ENCODE measurements around the gene CD101.

Gene CD101

GRCh38 chr1:116987256-116987555 is 14.4 kb upstream of the CD101 start:
- peak; percentile 20 for DNase-seq

DNA sequence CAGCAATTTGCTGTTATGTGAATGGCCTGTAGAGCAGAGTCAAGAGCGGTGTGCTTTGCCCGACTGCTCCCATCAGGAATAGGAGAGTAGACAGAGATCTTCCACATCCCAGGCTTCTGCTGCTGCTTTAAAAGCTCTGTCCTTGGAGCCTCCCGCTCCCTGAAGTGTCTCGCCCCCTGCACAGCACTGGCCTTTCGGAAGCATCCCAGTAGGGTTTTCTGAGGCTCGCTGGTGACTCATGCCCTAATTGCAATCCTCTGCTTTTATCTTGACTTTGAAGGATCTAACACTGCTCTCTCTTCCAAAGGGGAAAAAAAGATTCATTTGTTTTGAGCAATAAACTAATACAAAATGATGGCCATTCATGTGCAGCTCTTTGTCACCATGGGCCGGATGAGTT is 13.3 kb upstream of the CD101 start:
- peak; percentile 70 for DNase-seq

DNA sequence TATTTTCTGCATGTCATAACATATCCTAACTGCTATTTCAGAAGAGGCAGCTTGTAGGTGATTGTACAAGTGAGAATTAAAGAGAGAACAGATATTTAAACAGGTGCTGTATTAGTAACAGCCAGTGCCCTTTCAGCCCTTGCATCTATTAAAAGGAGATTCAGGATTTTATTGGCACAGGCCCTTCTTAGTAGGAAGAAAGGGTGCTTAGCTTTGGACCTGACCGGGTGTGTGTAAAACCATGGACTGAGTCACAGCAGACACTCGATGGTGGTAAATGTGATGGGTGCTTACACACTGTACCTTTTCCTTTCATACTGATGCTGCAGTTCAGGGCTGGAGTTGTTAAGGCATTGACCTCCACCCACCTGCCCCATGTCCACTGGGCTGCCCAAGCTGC is 12.7 kb upstream of the CD101 start:
- peak; percentile 98 for DNase-seq

GRCh38 chr1:116989835-116990234 is 11.7 kb upstream of the CD101 start:
- no peak for DNase-seq

GRCh38 chr1:116990612-116991151 is 10.9 kb upstream of the CD101 start:
- DNase-seq = peak; percentile 34

DNA sequence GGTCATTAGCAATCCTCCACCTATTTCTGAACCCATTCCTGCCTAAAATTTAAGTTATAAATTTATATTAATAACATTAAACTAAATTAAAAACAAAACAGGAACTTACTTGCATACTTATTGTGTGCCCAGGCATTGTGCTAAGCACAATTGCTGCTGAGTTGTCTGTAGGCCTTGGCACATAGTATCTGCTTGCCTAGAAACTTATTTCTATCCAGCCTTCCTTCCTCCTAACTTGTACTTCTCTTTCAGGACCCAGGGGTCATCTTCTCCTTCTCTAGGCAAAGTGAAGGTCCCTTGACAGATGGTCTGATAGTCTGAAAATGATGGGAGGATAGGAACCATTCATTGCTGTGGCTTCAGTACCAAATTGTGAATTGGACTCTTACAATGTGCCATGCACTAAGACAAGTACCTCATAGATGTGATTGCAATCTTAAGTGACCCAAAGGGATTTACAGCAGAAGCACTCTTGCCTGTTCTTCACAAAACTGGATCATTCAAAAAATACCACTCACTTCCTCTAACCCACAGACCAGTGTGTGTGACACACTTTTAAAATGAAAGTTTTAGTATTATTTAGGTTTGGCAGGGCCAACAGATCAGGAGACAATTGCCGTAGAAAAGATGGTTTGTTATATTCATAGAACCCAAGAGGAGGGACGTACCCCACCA is 10.3 kb upstream of the CD101 start:
- no peak for DNase-seq

GRCh38 chr1:116991918-116992317 is 9.6 kb upstream of the CD101 start:
- no peak for DNase-seq

GRCh38 chr1:116993286-116993685 is 8.3 kb upstream of the CD101 start:
- no peak for DNase-seq

- no peak for DNase-seq
Measured at GRCh38 chr1:116994411-116994810, 7.1 kb upstream of the CD101 start.

GRCh38 chr1:116997066-116997465 is 4.5 kb upstream of the CD101 start:
- no peak for DNase-seq

DNA sequence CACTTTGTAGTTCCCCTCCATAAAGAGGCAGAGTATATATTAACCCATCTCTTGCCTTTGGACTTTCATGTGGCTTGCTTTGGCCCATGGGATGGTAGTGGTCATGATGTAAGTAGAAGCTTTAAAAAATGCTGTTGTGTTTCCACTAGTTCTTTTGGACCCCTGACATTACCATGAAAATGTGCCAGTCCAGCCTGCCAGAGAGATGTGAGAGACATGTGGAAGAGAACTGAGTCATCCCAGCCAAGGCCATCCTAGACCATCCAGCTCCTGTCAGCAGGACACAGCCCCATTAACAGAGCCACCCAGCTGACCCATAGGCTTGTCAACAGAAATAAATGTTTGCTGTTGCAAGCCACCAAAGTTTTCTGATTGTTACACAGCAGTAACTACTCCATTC is 3.9 kb upstream of the CD101 start:
- DNase-seq = no peak

DNA sequence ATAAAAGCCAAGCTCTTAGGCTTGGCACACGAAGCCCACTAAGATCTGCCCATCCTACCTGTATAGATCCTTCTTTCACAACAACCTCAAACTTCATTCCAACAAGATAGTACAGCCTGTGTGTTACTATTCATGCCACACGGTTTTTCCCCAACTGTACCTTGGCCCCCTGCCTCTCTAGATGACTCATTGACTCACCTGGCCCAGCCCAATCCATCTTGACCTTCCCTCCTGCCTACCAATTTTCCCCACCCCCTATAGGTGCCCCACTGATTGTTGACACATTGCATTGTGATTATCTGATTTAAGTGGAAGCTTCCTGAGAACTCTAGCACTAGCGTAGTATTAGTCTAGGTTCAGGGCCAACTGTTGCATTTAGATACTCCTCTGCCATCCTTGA is 2.0 kb upstream of the CD101 start:
- no peak for DNase-seq

DNA sequence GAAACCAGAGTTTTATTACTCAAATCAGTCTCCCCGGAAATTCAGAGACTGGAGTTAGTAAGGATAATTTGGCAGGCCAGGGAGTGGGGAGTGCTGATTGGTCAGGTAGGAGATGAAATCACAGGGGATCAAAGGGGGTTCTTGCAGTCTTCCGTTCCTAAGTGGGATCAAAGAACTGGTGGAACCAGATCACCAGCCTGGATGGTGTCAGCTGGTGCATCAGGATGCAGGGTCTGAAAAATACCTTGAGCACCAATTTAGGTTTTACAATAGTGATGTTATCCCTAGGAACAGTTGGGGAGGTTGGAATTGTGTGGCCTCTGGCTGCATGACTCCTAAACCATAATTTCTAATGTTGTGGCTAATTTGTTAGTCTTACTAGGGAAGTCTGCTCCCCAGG is 1.4 kb upstream of the CD101 start:
- DNase-seq = no peak

DNA sequence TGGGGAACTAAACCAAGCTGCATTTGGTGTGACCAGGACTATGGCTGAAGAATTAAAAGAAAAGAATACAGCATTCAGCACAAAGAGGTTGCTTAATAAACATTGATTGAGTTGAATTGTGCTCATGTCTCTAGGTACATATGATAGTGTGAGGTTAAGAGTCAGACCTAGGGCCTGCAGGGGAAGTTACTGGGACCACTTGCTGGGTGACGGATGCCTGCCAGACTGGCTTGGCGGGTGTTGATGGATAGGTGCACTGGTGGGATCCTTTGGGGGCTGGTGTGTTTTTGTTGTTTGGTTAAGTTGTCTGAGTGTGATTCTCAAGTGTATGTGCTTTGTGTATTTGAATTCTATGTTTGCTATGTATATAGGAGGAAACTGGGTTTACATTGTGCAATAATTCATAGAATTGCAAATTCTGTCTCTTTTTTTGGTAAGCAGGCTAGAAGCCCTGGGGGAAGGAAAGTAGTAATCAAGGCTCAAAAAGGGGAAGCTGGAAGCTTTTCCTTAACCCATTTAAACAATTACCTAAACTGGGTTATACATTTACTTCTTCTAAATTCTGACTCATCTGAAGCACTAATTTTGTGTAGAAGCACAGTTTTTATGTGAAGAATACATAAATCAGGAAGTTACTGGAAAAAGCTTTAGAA is 1.8 kb downstream of the CD101 start:
- DNase-seq = no peak

DNA sequence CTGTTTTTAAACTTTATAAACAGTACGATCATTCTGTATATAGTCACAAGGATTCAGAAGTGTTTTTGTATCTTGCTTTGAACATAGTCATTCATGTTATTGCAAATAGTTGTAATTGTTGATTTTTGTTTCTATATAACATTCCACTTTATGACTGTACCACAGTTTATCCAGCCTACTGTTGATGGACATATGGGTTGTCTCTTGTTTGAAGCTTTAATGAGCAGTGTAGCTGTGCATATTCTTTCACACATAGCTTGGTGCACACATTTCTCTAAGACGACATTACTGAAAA is 6.1 kb downstream of the CD101 start:
- DNase-seq = no peak

DNA sequence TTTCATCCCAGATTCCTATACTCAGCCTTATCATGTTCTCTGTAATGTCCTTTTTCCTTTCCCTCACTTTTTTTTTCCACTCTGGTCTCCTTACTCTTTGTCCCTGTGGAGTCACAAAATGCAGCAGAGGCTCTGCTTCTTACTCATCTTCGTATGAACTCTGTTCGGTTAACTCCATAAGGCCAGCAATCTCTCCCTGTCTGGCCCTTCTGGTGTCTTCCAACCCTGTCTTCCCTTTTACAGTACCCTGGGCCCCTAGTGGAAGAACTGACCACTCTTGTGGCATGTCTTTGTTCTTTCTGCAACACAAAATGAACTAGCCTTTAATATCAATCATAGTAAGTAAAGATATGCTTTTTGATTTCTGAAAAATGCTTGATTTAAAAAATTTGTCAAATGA is 7.1 kb downstream of the CD101 start:
- no peak for DNase-seq

GRCh38 chr1:117009132-117009531 is 7.6 kb downstream of the CD101 start:
- DNase-seq = no peak

DNA sequence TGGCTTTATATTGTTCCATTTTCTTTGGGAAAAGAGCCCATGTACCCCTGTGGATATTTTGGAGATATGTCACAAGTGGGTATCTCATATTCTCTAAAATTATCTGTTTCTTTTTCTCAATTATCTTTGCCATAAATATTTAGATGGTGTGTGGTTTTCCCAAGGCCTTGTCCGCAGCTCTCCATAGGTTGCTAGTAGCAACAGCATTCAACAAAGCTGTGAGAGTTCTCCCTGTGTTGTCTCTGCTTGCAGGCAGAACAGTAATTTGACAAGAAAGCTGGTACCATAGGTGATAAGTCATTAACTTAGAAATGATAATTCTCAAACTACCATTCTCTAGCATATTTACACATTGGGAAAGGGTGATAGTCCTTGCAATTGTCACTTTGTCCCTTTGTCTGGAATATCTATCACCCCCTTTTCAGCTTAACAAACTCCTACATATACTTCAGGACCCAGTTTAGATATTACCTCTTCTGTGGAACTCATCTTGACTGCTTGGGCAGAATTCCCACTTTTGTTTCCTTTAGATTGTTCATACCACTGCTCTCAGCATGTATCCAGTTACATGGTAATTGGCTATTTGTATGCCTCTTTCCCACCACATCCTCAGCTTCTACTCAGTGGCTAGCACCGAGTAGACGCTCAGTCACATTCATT is 8.9 kb downstream of the CD101 start:
- no peak for DNase-seq

DNA sequence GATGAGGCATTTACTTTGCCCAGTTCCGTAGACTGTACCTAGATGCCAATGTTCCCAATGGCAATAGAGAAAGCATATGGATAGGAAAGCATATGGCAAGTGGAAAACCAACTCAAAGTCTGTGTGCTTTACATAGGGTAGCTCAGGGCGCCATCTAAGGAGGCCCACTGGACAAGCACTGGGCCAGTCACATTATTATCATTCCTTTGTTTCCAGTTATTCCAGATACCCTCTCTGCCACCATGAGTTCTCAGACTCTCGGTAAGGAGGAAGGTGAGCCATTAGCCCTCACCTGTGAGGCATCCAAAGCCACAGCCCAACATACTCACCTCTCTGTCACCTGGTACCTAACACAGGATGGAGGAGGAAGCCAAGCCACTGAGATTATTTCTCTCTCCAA is 9.8 kb downstream of the CD101 start:
- no peak for DNase-seq

DNA sequence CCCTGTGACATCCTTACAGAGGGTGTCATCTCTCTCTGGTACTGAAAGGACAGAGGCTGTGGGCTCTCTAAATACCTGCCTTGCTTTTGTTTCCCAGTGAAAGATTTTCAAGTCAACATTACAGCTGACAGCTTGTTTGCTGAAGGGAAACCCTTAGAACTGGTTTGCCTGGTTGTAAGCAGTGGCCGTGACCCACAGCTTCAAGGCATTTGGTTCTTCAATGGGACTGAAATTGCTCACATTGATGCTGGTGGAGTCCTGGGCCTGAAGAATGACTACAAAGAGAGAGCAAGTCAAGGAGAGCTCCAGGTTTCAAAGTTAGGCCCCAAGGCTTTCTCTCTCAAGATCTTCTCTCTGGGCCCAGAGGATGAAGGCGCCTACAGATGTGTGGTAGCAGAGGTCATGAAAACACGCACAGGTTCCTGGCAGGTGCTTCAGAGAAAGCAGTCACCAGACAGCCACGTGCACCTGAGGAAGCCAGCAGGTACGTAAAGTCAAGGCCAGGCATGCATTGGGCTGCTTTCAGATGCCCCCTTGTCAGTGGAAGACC is 11.8 kb downstream of the CD101 start:
- peak; percentile 83 for DNase-seq

- no peak for DNase-seq
Measured at GRCh38 chr1:117014209-117014608, 12.6 kb downstream of the CD101 start.

DNA sequence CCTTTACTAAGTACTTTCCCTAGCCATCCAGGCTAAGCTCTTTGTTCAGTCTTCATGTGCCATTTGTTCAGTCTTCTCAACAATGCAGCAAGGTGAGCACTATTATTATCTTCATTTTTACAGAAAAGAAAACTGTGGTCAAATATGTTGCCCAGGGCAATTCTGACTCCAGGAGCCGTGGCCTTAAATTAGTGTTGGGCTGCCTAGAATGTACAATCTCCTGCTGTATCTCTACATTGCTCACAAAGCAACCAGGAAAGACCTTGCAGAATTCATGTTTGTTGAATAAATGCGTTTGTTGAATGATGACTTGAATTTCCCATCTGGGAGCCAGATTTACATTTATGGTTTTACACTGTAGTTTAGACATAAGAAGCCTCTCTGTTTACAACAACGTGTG is 14.2 kb downstream of the CD101 start:
- peak; percentile 44 for DNase-seq

DNA sequence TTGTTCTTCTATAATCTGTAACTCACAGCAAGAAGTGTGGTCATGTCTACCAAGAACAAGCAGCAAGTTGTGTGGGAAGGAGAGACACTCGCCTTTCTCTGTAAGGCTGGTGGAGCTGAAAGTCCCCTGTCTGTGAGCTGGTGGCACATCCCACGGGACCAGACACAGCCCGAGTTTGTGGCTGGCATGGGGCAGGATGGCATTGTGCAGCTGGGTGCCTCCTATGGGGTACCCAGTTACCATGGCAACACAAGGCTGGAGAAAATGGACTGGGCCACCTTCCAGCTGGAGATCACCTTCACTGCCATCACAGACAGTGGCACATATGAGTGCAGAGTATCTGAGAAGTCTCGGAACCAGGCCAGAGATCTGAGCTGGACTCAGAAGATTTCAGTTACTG is 15.5 kb downstream of the CD101 start:
- DNase-seq = no peak

GRCh38 chr1:117017648-117018047 is 16.1 kb downstream of the CD101 start:
- DNase-seq = no peak
